Body of pancreas (tissue), 4 donors: ENCODE results near the gene NAP1L1.

Experiments
- POLR2A ChIP-seq, 3 donors: fragments of 450-650 bp; IDR thresholded peaks; one replicate each; pipeline ENCODE4 v1.6.1; 2016; ENCODE audit warnings: antibody characterized with exemption in 3 of 3, mild to moderate bottlenecking in 2 of 3
- TF ChIP-seq, protein P1 (sequence below), 7 experiments: fragments of 450-650 bp in 4 of 7; fragments of 200-600 bp in 3 of 7; sonication (generic) in 3 of 7; IDR thresholded peaks; one replicate each; pipeline ENCODE4 v1.5.1; 2016 to 2019; ENCODE audit warnings: antibody characterized with exemption in 7 of 7

GRCh38 chr12:76073561-76073960 lies 10.9 kb downstream of the NAP1L1 start:
- TF ChIP-seq, protein P1, sequence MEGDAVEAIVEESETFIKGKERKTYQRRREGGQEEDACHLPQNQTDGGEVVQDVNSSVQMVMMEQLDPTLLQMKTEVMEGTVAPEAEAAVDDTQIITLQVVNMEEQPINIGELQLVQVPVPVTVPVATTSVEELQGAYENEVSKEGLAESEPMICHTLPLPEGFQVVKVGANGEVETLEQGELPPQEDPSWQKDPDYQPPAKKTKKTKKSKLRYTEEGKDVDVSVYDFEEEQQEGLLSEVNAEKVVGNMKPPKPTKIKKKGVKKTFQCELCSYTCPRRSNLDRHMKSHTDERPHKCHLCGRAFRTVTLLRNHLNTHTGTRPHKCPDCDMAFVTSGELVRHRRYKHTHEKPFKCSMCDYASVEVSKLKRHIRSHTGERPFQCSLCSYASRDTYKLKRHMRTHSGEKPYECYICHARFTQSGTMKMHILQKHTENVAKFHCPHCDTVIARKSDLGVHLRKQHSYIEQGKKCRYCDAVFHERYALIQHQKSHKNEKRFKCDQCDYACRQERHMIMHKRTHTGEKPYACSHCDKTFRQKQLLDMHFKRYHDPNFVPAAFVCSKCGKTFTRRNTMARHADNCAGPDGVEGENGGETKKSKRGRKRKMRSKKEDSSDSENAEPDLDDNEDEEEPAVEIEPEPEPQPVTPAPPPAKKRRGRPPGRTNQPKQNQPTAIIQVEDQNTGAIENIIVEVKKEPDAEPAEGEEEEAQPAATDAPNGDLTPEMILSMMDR (IDR thresholded peaks at IDR 0.05), result no peak
- TF ChIP-seq POLR2A (IDR thresholded peaks at IDR 0.05), result no peak
